Activated CD4-positive, alpha-beta T cell treated with anti-CD3 and anti-CD28 coated beads, Interleukin-2, Interleukin-6, amounts not matched to agents 100 ng/mL and 50 ng/mL, durations not matched to agents 16 hours and 8 hours (primary cell): ENCODE data around the gene CCDC54.
"Not testable (repeated sequence)": the region's sequence is repeated elsewhere in the genome, so short reads cannot be mapped to it uniquely, and the experiment has no call there.

ENCODE experiments used
- DNase-seq: peaks from one replicate; pipeline ENCODE4 v3.0.0-alpha.2; 2020

CCDC54 gene

GRCh38 chr3:107377151-107377550 is at the start of gene CCDC54:
Gene CCDC54, plus strand, starts transcription at chr3:107377439. Its CDS starts 149 bp downstream, at chr3:107377588.
- DNase-seq: no peak

- no peak for DNase-seq
Observed at GRCh38 chr3:107328069-107328468, 49.2 kb upstream of the CCDC54 start.

- DNase-seq: no peak
Observed at GRCh38 chr3:107329088-107329487, 48.2 kb upstream of the CCDC54 start.

- DNase-seq: not testable (repeated sequence)
Observed at GRCh38 chr3:107339690-107340089, 37.5 kb upstream of the CCDC54 start.

GRCh38 chr3:107344722-107345121 is 32.5 kb upstream of the CCDC54 start:
- DNase-seq: no peak

- DNase-seq: no peak
Observed at GRCh38 chr3:107345822-107346405, 31.3 kb upstream of the CCDC54 start.

GRCh38 chr3:107346564-107346963 is 30.7 kb upstream of the CCDC54 start:
- peak; percentile 39 for DNase-seq

GRCh38 chr3:107347751-107348150 is 29.5 kb upstream of the CCDC54 start:
- DNase-seq: no peak

- DNase-seq: no peak
Observed at GRCh38 chr3:107356706-107357105, 20.5 kb upstream of the CCDC54 start.

- no peak for DNase-seq
Observed at GRCh38 chr3:107361633-107362032, 15.6 kb upstream of the CCDC54 start.

GRCh38 chr3:107365051-107365450 is 12.2 kb upstream of the CCDC54 start:
- DNase-seq: no peak

- no peak for DNase-seq
Observed at GRCh38 chr3:107366766-107367165, 10.5 kb upstream of the CCDC54 start.

- DNase-seq: peak; percentile 20
Observed at GRCh38 chr3:107367353-107367752, 9.9 kb upstream of the CCDC54 start.

- no peak for DNase-seq
Observed at GRCh38 chr3:107368654-107369398, 8.4 kb upstream of the CCDC54 start.

GRCh38 chr3:107369791-107370190 is 7.4 kb upstream of the CCDC54 start:
- no peak for DNase-seq

GRCh38 chr3:107370907-107371306 is 6.3 kb upstream of the CCDC54 start:
- no peak for DNase-seq

- no peak for DNase-seq
Observed at GRCh38 chr3:107372506-107372905, 4.7 kb upstream of the CCDC54 start.

GRCh38 chr3:107373896-107374295 is 3.3 kb upstream of the CCDC54 start:
- no peak for DNase-seq

GRCh38 chr3:107375682-107376081 is 1.6 kb upstream of the CCDC54 start:
- no peak for DNase-seq

- DNase-seq: no peak
Observed at GRCh38 chr3:107382631-107383030, 5.4 kb downstream of the CCDC54 start.

- no peak for DNase-seq
Observed at GRCh38 chr3:107384428-107384827, 7.2 kb downstream of the CCDC54 start.

- DNase-seq: no peak
Observed at GRCh38 chr3:107384907-107385306, 7.7 kb downstream of the CCDC54 start.

- no peak for DNase-seq
Observed at GRCh38 chr3:107387555-107387954, 10.3 kb downstream of the CCDC54 start.

GRCh38 chr3:107392549-107393165 is 15.4 kb downstream of the CCDC54 start:
- no peak for DNase-seq
